ENCODE results near the gene MKNK1.

Gene MKNK1

DNA sequence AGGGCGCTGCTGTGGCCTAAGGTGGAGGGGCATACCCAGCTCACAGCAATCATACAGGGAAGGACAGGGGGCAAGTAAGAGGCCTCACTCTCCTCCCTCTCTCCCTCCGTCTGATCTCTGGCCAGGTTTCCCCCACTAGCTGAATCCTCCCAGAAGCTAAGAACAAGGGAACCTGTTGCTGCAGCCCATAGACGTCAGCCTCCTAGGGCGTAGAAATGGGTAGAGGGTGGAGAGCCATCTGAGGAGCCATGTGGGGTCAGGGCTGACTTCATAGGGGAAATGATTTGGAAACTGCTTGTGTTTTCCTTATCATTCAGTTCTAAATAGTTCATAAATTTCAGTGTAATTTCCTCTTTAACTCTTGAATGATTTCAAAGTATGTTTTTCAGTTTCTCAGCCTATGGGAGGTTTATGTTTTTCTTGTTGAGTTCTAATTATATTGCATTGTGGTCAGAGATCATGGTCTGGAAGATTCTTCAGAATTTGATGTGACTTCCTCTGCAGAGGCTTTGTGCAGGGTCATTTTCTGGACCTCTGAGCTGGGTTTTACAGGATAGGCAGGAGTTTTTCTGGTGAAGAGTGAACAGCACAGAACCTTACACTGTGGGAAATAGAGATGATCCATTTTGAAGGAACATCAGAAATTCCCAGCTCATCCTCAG, 14.8 kb upstream of the MKNK1 start:
- DNase-seq = no peak

GRCh38 chr1:46617833-46618232, 13.8 kb upstream of the MKNK1 start:
- no peak for DNase-seq

GRCh38 chr1:46617108-46617800, 13.2 kb upstream of the MKNK1 start:
- no peak for DNase-seq

- DNase-seq = peak; percentile 31
These were observed 12.4 kb upstream of the MKNK1 start, which contains the start of gene MOB3C for GRCh38 chr1:46616277-46617107. Gene MOB3C, minus strand, starts transcription at chr1:46616811. Its CDS starts 3,490 bp downstream, at chr1:46613321.

DNA sequence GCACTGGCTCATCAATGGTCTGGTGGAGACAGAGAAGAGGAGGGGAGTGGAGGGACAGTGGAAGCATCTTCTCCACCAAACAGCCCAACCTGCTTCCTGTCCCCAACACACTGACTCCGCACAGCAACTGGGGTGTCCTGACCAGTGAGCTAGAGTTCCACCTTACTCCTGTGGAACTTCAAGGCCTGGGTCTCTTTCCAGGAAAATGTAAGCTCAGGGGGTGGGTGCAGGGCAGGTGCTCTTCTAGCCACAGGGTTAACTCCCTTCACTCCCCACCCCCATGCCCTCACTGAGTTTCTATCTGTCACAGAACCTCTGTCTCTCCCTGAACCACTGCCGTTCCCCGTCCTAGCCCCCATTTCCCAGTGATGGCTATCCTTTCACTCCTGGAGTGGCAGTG, 11.7 kb upstream of the MKNK1 start:
- DNase-seq = no peak

GRCh38 chr1:46615088-46615487, 11.0 kb upstream of the MKNK1 start:
- DNase-seq = no peak

- no peak for DNase-seq
These were observed 10.5 kb upstream of the MKNK1 start for GRCh38 chr1:46614604-46614984.

DNA sequence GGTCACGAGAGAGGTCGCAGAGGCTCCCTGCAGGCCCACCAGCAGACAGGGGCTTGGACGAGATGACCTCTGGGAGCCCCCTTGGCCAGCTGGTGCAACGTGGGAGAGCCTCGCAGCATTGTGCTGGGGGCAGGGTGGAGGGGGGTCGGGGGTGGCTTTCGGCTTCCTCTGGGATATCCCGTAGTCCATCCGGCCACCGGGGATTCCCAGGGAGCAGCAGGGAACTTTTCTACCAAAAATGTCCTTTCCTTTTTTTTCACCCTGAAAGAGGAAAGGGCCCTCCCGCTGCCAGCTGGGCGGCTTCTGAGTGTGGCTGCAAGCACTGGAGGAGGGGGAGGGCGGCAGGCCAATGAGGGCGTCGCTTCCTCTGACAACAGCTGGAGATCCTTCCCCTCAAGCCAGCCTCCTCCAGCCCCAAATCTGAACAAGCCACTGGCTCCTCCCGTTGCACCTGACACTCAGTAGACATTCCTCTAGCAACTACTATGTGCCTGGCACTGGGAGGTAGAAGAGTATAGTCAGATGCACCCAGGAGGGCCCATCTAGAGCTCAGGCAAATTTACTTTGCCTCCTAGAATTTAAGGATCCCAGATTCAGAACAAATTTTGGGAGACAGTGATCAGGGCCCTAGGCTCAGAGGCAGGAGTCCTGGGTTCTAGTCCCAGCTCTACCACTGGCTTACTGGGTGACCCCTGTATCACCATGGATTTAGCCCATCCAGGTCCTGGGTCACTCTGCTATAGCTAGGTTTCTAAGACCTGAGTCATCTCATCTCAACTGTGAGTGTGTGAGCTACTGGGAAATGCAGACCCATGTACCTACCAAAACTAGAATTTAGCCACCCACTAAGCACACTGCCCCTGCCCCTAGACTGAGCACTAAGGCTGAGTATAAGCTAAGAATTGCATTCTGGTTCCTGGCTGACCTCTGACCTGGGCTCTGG, 9.9 kb upstream of the MKNK1 start:
- DNase-seq = no peak

DNA sequence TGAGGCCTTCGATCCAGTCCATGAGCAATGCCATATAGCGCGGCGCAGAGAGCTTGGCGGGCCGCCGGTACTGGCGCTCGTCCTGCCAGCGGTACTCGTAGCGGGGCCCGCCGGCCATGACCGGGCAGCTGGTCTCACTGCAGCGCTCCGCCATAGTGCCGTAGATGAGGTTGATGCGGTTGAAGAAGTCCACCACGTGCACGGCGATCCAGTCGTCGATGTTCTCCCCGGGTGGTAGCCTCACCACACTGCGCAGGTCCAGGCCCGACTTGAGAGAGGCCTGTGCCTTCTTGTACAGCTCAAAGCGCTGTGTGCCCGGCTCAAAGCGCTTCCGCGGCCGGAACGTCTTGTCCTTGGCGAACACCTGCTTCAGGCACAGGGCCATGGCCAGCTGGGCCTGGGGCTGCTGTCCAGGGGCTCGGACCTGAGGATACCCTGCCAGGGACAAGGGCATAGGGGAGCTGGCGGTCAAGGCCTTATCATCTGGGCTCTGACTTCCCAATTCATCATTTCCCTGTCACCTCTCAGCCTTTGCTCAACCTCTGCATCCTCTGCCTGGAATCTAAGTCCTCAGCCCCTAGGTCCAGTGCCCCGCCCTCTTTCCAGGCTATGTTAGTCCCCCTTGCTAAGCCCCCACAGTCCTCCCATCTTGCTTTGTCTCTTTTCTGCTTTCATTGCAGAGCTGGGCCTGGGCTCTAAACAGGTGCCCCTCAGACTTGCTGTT, 9.0 kb upstream of the MKNK1 start:
- no peak for DNase-seq

DNA sequence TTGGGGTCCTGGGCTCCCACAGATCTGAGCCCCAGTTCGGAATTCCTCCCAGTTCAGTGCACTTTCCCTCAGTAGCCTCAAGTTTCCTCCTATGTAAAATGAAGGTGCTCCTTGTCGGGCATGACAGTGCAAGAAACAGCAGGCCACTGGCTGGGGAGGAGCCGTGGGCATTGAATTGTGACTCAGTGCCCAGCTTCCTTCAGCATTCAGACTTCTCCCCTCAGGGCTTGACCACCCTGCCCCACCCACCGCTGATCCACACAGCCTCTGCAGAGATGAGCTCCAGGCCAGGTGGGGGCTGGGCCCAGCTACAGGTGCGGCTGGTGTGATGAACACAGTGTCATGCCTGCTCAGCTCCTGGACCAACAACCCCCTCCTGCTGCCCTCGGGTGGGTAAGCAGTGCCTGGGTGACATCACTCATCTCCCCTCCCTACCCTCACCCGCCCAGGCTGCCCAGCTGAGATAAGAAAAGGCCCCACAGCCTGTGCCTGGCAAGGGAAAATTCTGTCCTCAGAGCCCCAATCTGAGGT, 7.7 kb upstream of the MKNK1 start:
- no peak for DNase-seq

DNA sequence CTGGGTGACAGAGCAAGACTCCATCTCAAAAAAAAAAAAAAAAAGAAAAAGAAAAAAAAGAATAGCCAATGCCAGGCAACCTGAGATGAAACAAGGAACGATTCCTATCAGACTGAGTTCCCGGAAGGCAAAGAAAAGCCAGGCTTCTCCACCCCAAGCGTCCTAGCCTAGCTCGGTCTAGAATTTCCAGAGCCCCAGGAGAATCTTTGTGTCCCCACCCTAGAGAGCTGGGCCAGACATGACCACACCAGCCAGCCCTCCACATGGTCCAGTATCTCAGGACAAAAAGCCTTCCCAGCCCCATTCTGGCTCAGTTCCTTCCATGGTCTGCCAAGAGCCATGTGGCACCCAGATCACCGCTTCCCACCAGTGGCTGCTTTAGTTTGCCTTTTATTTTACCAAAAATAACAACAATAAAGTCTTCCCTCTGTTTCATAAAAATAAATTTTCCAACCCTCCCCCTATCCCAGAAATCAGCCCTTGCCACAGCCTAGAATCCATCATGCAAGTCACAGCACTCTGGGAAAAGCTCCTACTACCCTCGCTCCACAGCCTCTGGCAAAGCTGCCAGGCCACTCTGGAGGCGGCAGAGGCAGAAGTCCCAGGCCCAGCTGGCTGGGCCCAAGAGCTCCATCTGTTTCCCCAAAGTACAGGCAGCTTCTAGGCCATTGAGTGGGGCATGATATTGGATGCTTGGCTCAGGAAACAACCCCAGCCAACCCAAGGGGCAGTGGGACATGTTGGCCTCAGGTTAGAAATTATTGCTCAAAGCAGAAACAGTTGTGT, 3.5 kb upstream of the MKNK1 start:
- no peak for DNase-seq

GRCh38 chr1:46606255-46606965, 2.3 kb upstream of the MKNK1 start:
- DNase-seq = no peak

DNA sequence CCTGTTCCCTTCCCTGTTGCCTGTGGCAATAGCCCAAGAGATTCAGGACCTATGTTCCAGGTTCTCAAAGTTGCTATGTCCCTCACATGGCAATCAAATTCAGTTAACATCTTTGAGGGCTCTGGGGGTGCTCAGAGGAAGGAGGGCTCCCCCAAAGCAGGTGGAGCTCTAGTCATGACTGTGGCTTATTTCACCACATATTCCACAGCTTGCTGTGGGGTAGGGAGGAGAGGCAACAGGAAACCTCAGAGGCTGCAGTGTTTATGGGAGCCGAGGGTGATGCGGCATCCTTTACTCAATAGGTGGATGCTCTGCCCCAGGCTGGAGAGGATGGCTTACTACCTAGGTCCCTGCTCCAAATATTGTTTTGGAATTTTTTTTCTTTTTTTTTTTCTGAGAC, 1.2 kb upstream of the MKNK1 start:
- DNase-seq = no peak

- DNase-seq = no peak
These were observed 599 bp downstream of the MKNK1 start for GRCh38 chr1:46603481-46603857.

GRCh38 chr1:46601257-46602007, 2.6 kb downstream of the MKNK1 start:
- no peak for DNase-seq

DNA sequence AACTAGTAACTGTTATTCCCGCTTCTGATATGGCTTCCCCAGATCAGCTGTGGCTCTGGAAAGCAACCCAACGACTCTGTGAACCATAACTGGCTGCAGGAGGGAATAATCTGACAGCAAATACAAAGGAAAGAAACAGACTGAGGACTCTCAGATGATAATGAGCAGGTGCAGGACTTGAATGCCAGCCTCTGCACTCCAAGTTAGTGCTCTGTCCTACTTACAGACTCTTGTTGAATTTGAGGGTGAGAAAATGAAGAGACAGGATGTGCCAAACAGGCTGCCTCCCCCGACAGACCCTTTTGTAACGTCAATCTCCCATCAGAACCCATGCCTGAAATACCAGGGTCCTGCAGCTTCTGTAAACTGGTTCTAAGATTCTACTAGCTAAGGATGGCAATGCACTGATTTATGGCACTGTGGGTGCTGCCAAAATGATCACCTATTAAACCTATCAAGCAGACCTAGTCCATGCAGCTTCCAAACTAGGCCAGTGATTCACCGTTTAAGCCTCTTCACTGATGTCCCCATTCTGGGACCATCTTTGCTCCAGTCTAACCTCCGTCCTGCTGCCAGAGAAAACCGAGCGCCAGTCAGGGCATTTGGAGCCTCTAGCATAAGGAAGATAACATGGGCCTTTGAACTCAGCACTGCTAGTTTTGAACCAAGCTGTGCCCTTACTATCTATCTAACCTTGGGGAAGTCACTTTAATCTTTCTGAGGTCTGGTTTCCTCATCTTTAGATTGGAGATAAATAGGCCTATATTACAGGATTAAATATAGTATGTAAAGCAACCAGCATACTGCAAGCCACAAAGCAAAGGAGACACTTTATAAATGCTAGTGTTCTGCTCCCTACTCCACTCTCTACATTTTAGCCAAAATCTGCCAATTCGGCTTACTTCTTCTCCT, 4.8 kb downstream of the MKNK1 start:
- no peak for DNase-seq

DNA sequence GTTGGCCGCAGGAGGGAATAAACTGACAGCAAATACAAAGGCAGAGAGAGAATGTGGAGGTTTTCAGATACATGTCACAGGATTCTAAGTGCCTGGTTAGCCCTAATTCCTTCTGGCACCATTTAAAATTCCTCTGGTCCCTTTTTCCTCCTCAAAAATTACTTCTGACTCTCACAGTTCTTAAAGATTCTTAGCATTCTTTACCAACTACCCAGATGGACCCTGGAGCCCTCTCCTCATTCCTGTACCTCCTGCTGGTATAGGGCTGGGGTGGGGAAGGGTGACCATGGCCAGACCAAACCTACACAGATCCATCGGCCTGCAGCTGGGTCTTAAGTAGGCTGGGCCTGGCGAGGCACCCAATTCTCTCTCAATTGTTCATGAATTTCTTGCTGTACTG, 7.2 kb downstream of the MKNK1 start:
- DNase-seq = no peak

DNA sequence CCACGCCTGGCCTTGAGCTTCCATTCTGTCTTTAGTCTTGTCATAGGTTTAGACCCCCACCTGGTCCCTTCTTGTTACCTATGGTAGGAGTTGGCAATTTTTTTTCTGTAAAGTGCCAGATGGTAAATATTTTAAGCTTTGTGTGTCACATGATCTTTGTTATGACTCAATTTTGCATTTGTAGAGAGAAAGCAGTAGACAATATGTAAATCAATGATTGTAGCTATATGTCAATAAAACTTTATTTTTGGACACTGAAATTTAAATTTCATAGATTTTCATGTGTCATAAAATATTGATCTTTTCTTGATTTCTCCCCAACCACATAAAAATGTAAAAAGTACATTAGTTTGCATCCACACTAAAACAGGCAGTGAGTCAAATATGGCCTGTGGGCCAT, 8.0 kb downstream of the MKNK1 start:
- no peak for DNase-seq
